GM21825 (cell line): ENCODE data around the gene KAZN.
"Not testable (repeated sequence)": the region's sequence is repeated elsewhere in the genome, so short reads cannot be mapped to it uniquely, and the experiment has no call there.

Experiments used
- ATAC-seq: cut with Tn5 transposase; IDR thresholded peaks from one replicate; pipeline ENCODE4 v1.9.1; 2021; ENCODE audit warnings: mild to moderate bottlenecking, moderate library complexity; ENCODE audit not compliant: unreplicated experiment

The KAZN gene

GRCh38 chr1:15039017-15039648 is 440.6 kb downstream of the KAZN start:
- ATAC-seq, result no peak

- no peak for ATAC-seq
These were observed 441.4 kb downstream of the KAZN start for GRCh38 chr1:15039901-15040300.

GRCh38 chr1:15040685-15041084 is 442.2 kb downstream of the KAZN start:
- not testable (repeated sequence) for ATAC-seq

GRCh38 chr1:15042866-15043265 is 444.4 kb downstream of the KAZN start:
- ATAC-seq, result no peak

GRCh38 chr1:15043934-15044333 is 445.4 kb downstream of the KAZN start:
- ATAC-seq, result no peak

GRCh38 chr1:15045123-15045522 is 446.6 kb downstream of the KAZN start:
- ATAC-seq, result no peak

GRCh38 chr1:15046487-15047165 is 448.1 kb downstream of the KAZN start:
- ATAC-seq, result no peak

- no peak for ATAC-seq
These were observed 448.8 kb downstream of the KAZN start for GRCh38 chr1:15047237-15047636.

- no peak for ATAC-seq
These were observed 450.0 kb downstream of the KAZN start for GRCh38 chr1:15048437-15048980.

- no peak for ATAC-seq
These were observed 450.6 kb downstream of the KAZN start for GRCh38 chr1:15049067-15049466.

- no peak for ATAC-seq
These were observed 453.5 kb downstream of the KAZN start for GRCh38 chr1:15051882-15052528.

GRCh38 chr1:15053153-15053552 is 454.7 kb downstream of the KAZN start:
- ATAC-seq, result no peak

GRCh38 chr1:15055736-15056415 is 457.4 kb downstream of the KAZN start:
- no peak for ATAC-seq

GRCh38 chr1:15056515-15057285 is 458.2 kb downstream of the KAZN start:
- no peak for ATAC-seq

- no peak for ATAC-seq
These were observed 459.3 kb downstream of the KAZN start for GRCh38 chr1:15057834-15058233.

GRCh38 chr1:15058261-15058660 is 459.8 kb downstream of the KAZN start:
- ATAC-seq, result no peak

GRCh38 chr1:15060104-15060503 is 461.6 kb downstream of the KAZN start:
- ATAC-seq, result no peak

- no peak for ATAC-seq
These were observed 464.1 kb downstream of the KAZN start for GRCh38 chr1:15062479-15063099.

GRCh38 chr1:15063346-15063745 is 464.9 kb downstream of the KAZN start:
- ATAC-seq, result no peak

- ATAC-seq, result no peak
These were observed 465.3 kb downstream of the KAZN start for GRCh38 chr1:15063783-15064182.
